WTC11 (cell line): Measurements from ENCODE around the gene MOB3C. TPM values are rescaled to one million over a fixed set of nuclear protein-coding genes. Genes with fewer than 3 reads are reported as not detected.
A peak's percentile ranks its signal among the peaks of the same experiment; 100 is the strongest.

Experiments used
- AFF4 ChIP-seq: sonication (generic); formaldehyde crosslinking; IDR thresholded peaks from 2 replicates; pipeline ENCODE4 v1.8.1; 2023; ENCODE audit warnings: mild to moderate bottlenecking, missing genetic modification reagents, borderline replicate concordance
- ATF2 ChIP-seq: sonication (generic); formaldehyde crosslinking; IDR thresholded peaks from 2 replicates; pipeline ENCODE4 v1.8.1; 2022; ENCODE audit warnings: low read depth, missing genetic modification reagents, borderline replicate concordance
- CBFB ChIP-seq: sonication (generic); formaldehyde crosslinking; IDR thresholded peaks from 2 replicates; pipeline ENCODE4 v1.8.1; 2022; ENCODE audit warnings: mild to moderate bottlenecking, low read depth, missing genetic modification reagents
- E2F5 ChIP-seq: sonication (generic); formaldehyde crosslinking; IDR thresholded peaks from 2 replicates; pipeline ENCODE4 v1.8.1; 2022; ENCODE audit warnings: mild to moderate bottlenecking, moderate library complexity, missing genetic modification reagents
- ERG ChIP-seq: fragments of 250-450 bp; sonication (Bioruptor Pico); IDR thresholded peaks from 2 replicates; pipeline ENCODE4 v1.8.0; 2021; ENCODE audit warnings: mild to moderate bottlenecking
- ETV6 ChIP-seq: sonication (generic); formaldehyde crosslinking; IDR thresholded peaks from 2 replicates; pipeline ENCODE4 v1.8.1; 2022; ENCODE audit warnings: mild to moderate bottlenecking, missing genetic modification reagents
- FOXK1 ChIP-seq: sonication (generic); formaldehyde crosslinking; IDR thresholded peaks from 2 replicates; pipeline ENCODE4 v1.8.0; 2022; ENCODE audit warnings: mild to moderate bottlenecking, moderate library complexity, missing genetic modification reagents
- IRF2 ChIP-seq: sonication (generic); formaldehyde crosslinking; IDR thresholded peaks from 2 replicates; pipeline ENCODE4 v1.8.0; 2022; ENCODE audit warnings: low read depth, missing genetic modification reagents, borderline replicate concordance
- JAZF1 ChIP-seq: fragments of 250-450 bp; sonication (Bioruptor Pico); IDR thresholded peaks from 2 replicates; pipeline ENCODE4 v1.9.0; 2021; ENCODE audit warnings: moderate library complexity, mild to moderate bottlenecking, inconsistent platforms
- SMAD4 ChIP-seq: sonication (generic); formaldehyde crosslinking; IDR thresholded peaks from 2 replicates; pipeline ENCODE4 v1.8.0; 2022; ENCODE audit warnings: mild to moderate bottlenecking, missing genetic modification reagents
- SP1 ChIP-seq: sonication (generic); formaldehyde crosslinking; conservative IDR thresholded peaks from 2 replicates; pipeline ENCODE4 v1.8.1; 2022; ENCODE audit warnings: missing genetic modification reagents
- USF2 ChIP-seq: sonication (generic); formaldehyde crosslinking; IDR thresholded peaks from 2 replicates; pipeline ENCODE4 v1.8.1; 2023; ENCODE audit warnings: mild to moderate bottlenecking, missing genetic modification reagents, moderate library complexity
- ZNF671 ChIP-seq: fragments of 250-450 bp; sonication (Bioruptor Pico); IDR thresholded peaks from 2 replicates; pipeline ENCODE4 v1.8.0; 2021; ENCODE audit warnings: mild to moderate bottlenecking
- ZSCAN18 ChIP-seq: fragments of 250-450 bp; sonication (Bioruptor Pico); IDR thresholded peaks from 2 replicates; pipeline ENCODE4 v2.1.2; 2022; ENCODE audit warnings: mild to moderate bottlenecking, moderate library complexity
- total RNA-seq: library from RNA; stranded (reverse); gene quantifications from 3 replicates; pipeline ENCODE4 v1.2.3, GENCODE V29; 2021
- TF ChIP-seq, protein P1 (sequence below): sonication (generic); formaldehyde crosslinking; IDR thresholded peaks from 2 replicates; pipeline ENCODE4 v1.8.1; 2022; ENCODE audit warnings: mild to moderate bottlenecking, missing genetic modification reagents, moderate library complexity, borderline replicate concordance

The MOB3C gene
- total RNA-seq, 1 experiment from 2014 or later, result 3.1 TPM

DNA sequence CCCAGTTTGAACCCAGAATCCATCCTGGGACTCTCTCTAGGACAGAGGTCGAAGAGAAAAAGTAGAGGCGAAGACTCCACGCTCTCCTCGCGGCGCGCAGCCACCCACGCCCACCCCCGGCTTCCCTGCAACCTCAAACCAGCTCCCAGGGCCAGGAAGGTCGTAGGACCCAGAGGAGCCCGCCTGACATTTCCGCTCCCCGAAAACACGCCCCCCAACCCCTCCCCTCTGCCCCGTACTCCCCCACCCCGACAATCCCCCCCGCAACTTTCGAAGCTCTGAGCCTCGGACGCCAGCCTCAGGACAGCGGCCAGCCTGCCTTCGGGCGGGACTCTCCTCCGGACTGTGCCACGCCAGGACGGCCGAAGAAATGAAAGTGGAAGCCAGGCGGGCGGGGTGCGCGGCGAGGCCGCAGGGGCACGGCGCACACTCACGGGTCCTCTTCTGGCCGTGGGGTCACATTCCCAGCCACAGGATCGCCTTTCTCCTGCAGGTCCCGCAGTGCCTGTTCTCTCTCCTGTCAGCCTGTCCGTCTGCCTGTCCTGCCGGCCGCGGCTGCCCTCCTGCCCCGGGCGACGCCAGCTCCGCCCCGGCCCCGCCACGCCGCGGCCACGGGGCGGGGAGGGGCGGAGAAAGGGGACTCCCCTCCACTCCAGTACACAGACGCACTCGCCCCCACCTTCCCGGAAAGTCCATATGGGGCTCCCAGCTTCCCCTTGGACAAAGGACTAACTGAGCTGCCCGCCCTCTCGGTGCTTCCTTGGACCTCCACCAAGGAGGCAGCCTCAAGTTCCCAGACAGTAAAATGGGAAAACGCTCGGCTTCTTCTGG lies at the start of gene MOB3C (continued):
- TF ChIP-seq ZSCAN18 (CRISPR knock-in tag) (no peak), E2F5 (CRISPR knock-in tag) (0 out of 2 replicates have a peak, but pooled peaks have one; percentile 49), IRF2 (CRISPR knock-in tag) (no peak), SP1 (CRISPR knock-in tag) (peak; percentile 38; the same call in 1 of the 2 replicates), FOXK1 (CRISPR knock-in tag) (no peak; the same call in 1 of the 2 replicates), SMAD4 (CRISPR knock-in tag) (no peak), ETV6 (CRISPR knock-in tag) (no peak), ZNF671 (CRISPR knock-in tag) (no peak), JAZF1 (CRISPR knock-in tag) (no peak), ERG (CRISPR knock-in tag) (no peak), AFF4 (CRISPR knock-in tag) (no peak), CBFB (no peak), USF2 (no peak), ATF2 (CRISPR knock-in tag) (no peak)
- TF ChIP-seq, protein P1, sequence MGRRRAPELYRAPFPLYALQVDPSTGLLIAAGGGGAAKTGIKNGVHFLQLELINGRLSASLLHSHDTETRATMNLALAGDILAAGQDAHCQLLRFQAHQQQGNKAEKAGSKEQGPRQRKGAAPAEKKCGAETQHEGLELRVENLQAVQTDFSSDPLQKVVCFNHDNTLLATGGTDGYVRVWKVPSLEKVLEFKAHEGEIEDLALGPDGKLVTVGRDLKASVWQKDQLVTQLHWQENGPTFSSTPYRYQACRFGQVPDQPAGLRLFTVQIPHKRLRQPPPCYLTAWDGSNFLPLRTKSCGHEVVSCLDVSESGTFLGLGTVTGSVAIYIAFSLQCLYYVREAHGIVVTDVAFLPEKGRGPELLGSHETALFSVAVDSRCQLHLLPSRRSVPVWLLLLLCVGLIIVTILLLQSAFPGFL (CRISPR knock-in tag), result no peak
